GM23338 (cell line): Measurements from ENCODE around the gene ARID4A. TPM values are rescaled to one million over a fixed set of nuclear protein-coding genes. Genes with fewer than 3 reads are reported as not detected.

ENCODE experiments used
- ATAC-seq: fragments of 200-7000 bp; cut with Tn5 transposase; 3 replicates; pipeline ENCODE4 v1.9.1; 2020
- DNase-seq: peaks from one replicate; pipeline ENCODE4 v3.0.0-alpha.2; 2015; ENCODE audit warnings: low spot score
- H2AFZ ChIP-seq: fragments of 200-600 bp; sonication (generic); 2 replicates; pipeline ENCODE4 v1.8.0; 2016; ENCODE audit warnings: antibody characterized with exemption, mild to moderate bottlenecking, moderate library complexity
- H3F3A ChIP-seq: fragments of 200-600 bp; sonication (generic); replicated peaks from 2 replicates; pipeline ENCODE4 v1.8.0; 2017; ENCODE audit warnings: antibody characterized with exemption, mixed run types, low read depth
- H3K27ac ChIP-seq: fragments of 200-600 bp; sonication (generic); 2 replicates; pipeline ENCODE4 v1.6.1; 2016; ENCODE audit warnings: low read depth
- H3K27me3 ChIP-seq: fragments of 200-600 bp; sonication (generic); 2 replicates; pipeline ENCODE4 v1.8.0; 2016; ENCODE audit warnings: mild to moderate bottlenecking, mixed run types, moderate library complexity; ENCODE audit not compliant: insufficient read depth
- H3K36me3 ChIP-seq: fragments of 200-600 bp; sonication (generic); 2 replicates; pipeline ENCODE4 v1.8.0; 2016; ENCODE audit warnings: mild to moderate bottlenecking; ENCODE audit not compliant: insufficient read depth
- H3K4me1 ChIP-seq: fragments of 200-600 bp; sonication (generic); 2 replicates; pipeline ENCODE4 v1.8.0; 2016; ENCODE audit warnings: mild to moderate bottlenecking, moderate library complexity; ENCODE audit not compliant: insufficient read depth
- H3K4me2 ChIP-seq: fragments of 200-600 bp; sonication (generic); 2 replicates; pipeline ENCODE4 v1.7.1; 2017; ENCODE audit warnings: mixed run types
- H3K4me3 ChIP-seq: fragments of 200-600 bp; sonication (generic); 2 replicates; pipeline ENCODE4 v1.6.1; 2016; ENCODE audit warnings: mixed run types
- H3K79me2 ChIP-seq: fragments of 200-600 bp; sonication (generic); replicated peaks from 2 replicates; pipeline ENCODE4 v1.8.0; 2017; ENCODE audit warnings: mild to moderate bottlenecking; ENCODE audit not compliant: insufficient read depth
- H3K9me2 ChIP-seq: fragments of 200-600 bp; sonication (generic); 2 replicates; pipeline ENCODE4 v1.8.0; 2017; ENCODE audit not compliant: insufficient read depth
- H4K20me1 ChIP-seq: fragments of 200-600 bp; sonication (generic); replicated peaks from 2 replicates; pipeline ENCODE4 v1.8.0; 2017; ENCODE audit warnings: mild to moderate bottlenecking; ENCODE audit not compliant: insufficient read depth
- H3K27ac Mint-ChIP-seq: 2 replicates; pipeline ENCODE4 v1.8.0; 2020; ENCODE audit warnings: inconsistent platforms, mild to moderate bottlenecking, moderate library complexity, mixed read lengths
- H3K27me3 Mint-ChIP-seq: 3 replicates; pipeline ENCODE4 v1.8.0; 2022; ENCODE audit warnings: low read depth, mild to moderate bottlenecking, moderate library complexity, mixed read lengths, inconsistent platforms; ENCODE audit not compliant: insufficient read depth, poor library complexity
- H3K36me3 Mint-ChIP-seq: 3 replicates; pipeline ENCODE4 v1.8.0; 2021; ENCODE audit warnings: low read depth, mild to moderate bottlenecking, inconsistent platforms, moderate library complexity, mixed read lengths
- H3K4me1 Mint-ChIP-seq: 3 replicates; pipeline ENCODE4 v1.8.0; 2020; ENCODE audit warnings: mild to moderate bottlenecking, inconsistent platforms, mixed read lengths
- H3K4me3 Mint-ChIP-seq: 3 replicates; pipeline ENCODE4 v1.8.0; 2021; ENCODE audit warnings: moderate library complexity, mild to moderate bottlenecking, inconsistent platforms, mixed read lengths
- H3K9me3 Mint-ChIP-seq: 3 replicates; pipeline ENCODE4 v1.8.0; 2020; ENCODE audit warnings: moderate library complexity, mild to moderate bottlenecking, inconsistent platforms, mixed read lengths
- CREB1 ChIP-seq: fragments of 250-450 bp; sonication (Bioruptor Pico); IDR thresholded peaks from 2 replicates; pipeline ENCODE4 v1.5.0; 2020; ENCODE audit warnings: low read depth, mild to moderate bottlenecking, moderate library complexity
- CTCF ChIP-seq, 2 experiments: fragments of 200-600 bp in 1 of 2; sonication (generic) in 1 of 2; conservative IDR thresholded peaks; 2 replicates each; pipeline versions ENCODE4 v1.5.1 to v1.6.1; 2016 to 2017; ENCODE audit warnings: antibody characterized with exemption in 2 of 2, low read depth in 2 of 2, mild to moderate bottlenecking in 2 of 2, moderate library complexity in 1 of 2
- ETS1 ChIP-seq: IDR thresholded peaks from 2 replicates; pipeline ENCODE4 v1.6.1; 2016; ENCODE audit warnings: antibody characterized with exemption
- EZH2 ChIP-seq: fragments of 200-600 bp; sonication (generic); IDR thresholded peaks from one replicate; pipeline ENCODE4 v1.8.0; 2017; ENCODE audit warnings: antibody characterized with exemption, mild to moderate bottlenecking, low read depth; ENCODE audit not compliant: unreplicated experiment
- EZH2phosphoT487 ChIP-seq: fragments of 200-600 bp; sonication (generic); IDR thresholded peaks from one replicate; pipeline ENCODE4 v1.8.1; 2018; ENCODE audit warnings: antibody characterized with exemption; ENCODE audit not compliant: unreplicated experiment
- JUNB ChIP-seq: IDR thresholded peaks from one replicate; pipeline ENCODE4 v1.6.1; 2016; ENCODE audit warnings: antibody characterized with exemption; ENCODE audit not compliant: unreplicated experiment
- NANOG ChIP-seq: IDR thresholded peaks from 2 replicates; pipeline ENCODE4 v1.6.1; 2016; ENCODE audit warnings: antibody characterized with exemption, borderline replicate concordance
- POLR2AphosphoS5 ChIP-seq: IDR thresholded peaks from 2 replicates; pipeline ENCODE4 v1.6.1; 2016; ENCODE audit warnings: antibody characterized with exemption, low read depth
- REST ChIP-seq: IDR thresholded peaks from one replicate; pipeline ENCODE4 v1.6.1; 2018; ENCODE audit warnings: antibody characterized with exemption; ENCODE audit not compliant: unreplicated experiment
- STAT1 ChIP-seq: IDR thresholded peaks from one replicate; pipeline ENCODE4 v1.6.1; 2016; ENCODE audit warnings: antibody characterized with exemption; ENCODE audit not compliant: unreplicated experiment
- ZNF114 ChIP-seq: fragments of 250-450 bp; sonication (Bioruptor Pico); IDR thresholded peaks from 2 replicates; pipeline ENCODE4 v1.5.0; 2020; ENCODE audit warnings: mild to moderate bottlenecking, moderate library complexity
- ZNF331 ChIP-seq: fragments of 250-450 bp; sonication (Bioruptor Pico); IDR thresholded peaks from 2 replicates; pipeline ENCODE4 v1.5.0; 2020; ENCODE audit warnings: low read depth, mild to moderate bottlenecking, moderate library complexity
- ZNF462 ChIP-seq: fragments of 250-450 bp; sonication (Bioruptor Pico); IDR thresholded peaks from 2 replicates; pipeline ENCODE4 v1.5.0; 2020; ENCODE audit warnings: mild to moderate bottlenecking, moderate library complexity
- polyA plus RNA-seq: library from polyadenylated mRNA; unstranded; fragments of >200 nt; fragmentation: Nextera tagmentation; extraction: Ambion mirVana; gene quantifications from 2 replicates; pipeline ENCODE4 v1.2.1, GENCODE V29; 2016
- total RNA-seq: library from RNA; depleted of rRNA; stranded (reverse); fragments of >200 nt; shearing (Covaris generic); gene quantifications from 2 replicates; pipeline ENCODE4 v1.2.3, GENCODE V29; 2014

ARID4A gene
- total and polyA plus RNA-seq, 2 experiments from 2014 or later: 9.1 to 25.4 TPM

- Histone ChIP-seq H3F3A (no peaks in the 10 kb centered on the region), H3K9me2 (no peaks in the 10 kb centered on the region), H3K4me2 (no peak overlapping the region), H4K20me1 (no peaks in the 10 kb centered on the region), H2AFZ (no peak overlapping the region), H3K27me3 (no peaks in the 10 kb centered on the region), H3K27ac (no peak overlapping the region), H3K4me3 (no peak overlapping the region), H3K79me2 (no peaks in the 10 kb centered on the region), H3K4me1 (no peaks in the 10 kb centered on the region), H3K36me3 (peaks cover 18% of the 10 kb centered on the region; the same call in 1 of the 2 replicates)
- peaks cover 25% of the 10 kb centered on the region; the same call in 2 of the 3 replicates for H3K36me3 Mint-ChIP-seq
- no peak overlapping the region for H3K4me3 Mint-ChIP-seq
- H3K27ac Mint-ChIP-seq: no peak overlapping the region
- TF ChIP-seq ZNF331: no peak
- TF ChIP-seq ETS1: no peak
- no peak for TF ChIP-seq EZH2phosphoT487
- no peak for TF ChIP-seq CTCF (conservative IDR thresholded peaks at IDR 0.05; ENCODE audit: low read depth in 2 of 2)
- TF ChIP-seq ZNF114: no peak
- no peak for TF ChIP-seq CREB1 (CRISPR knock-in tag)
- TF ChIP-seq POLR2AphosphoS5: no peak
- no peak for TF ChIP-seq ZNF462 (CRISPR knock-in tag)
- no peak for TF ChIP-seq STAT1
- TF ChIP-seq JUNB: no peak
- TF ChIP-seq NANOG: no peak
- no peak for TF ChIP-seq REST
- no peak for TF ChIP-seq EZH2
- peaks cover 8% of the 10 kb centered on the region; the same call in 2 of the 3 replicates for H3K4me1 Mint-ChIP-seq
- H3K27me3 Mint-ChIP-seq: peaks cover 2% of the 10 kb centered on the region
- ATAC-seq (no peak), DNase-seq (no peak)
- H3K9me3 Mint-ChIP-seq: no peaks in the 10 kb centered on the region
Observed at GRCh38 chr14:58327019-58327418, 28.7 kb downstream of the ARID4A start.
